ENCODE results near the gene ANG.

Gene ANG

GRCh38 chr14:20743556-20743955 lies 55.0 kb downstream of the ANG start:
- no peak overlapping the region for H3K4me3 ChIP-seq (ENCODE audit: low read length)
- no peak for DNase-seq (ENCODE audit: low read depth)
- TF ChIP-seq, protein P1, sequence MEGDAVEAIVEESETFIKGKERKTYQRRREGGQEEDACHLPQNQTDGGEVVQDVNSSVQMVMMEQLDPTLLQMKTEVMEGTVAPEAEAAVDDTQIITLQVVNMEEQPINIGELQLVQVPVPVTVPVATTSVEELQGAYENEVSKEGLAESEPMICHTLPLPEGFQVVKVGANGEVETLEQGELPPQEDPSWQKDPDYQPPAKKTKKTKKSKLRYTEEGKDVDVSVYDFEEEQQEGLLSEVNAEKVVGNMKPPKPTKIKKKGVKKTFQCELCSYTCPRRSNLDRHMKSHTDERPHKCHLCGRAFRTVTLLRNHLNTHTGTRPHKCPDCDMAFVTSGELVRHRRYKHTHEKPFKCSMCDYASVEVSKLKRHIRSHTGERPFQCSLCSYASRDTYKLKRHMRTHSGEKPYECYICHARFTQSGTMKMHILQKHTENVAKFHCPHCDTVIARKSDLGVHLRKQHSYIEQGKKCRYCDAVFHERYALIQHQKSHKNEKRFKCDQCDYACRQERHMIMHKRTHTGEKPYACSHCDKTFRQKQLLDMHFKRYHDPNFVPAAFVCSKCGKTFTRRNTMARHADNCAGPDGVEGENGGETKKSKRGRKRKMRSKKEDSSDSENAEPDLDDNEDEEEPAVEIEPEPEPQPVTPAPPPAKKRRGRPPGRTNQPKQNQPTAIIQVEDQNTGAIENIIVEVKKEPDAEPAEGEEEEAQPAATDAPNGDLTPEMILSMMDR (conservative IDR thresholded peaks at IDR 0.05; ENCODE audit: low read depth, low read length): no peak
